HepG2 (cell line): ENCODE measurements around the gene PAN2. TPM values are rescaled to one million over a fixed set of nuclear protein-coding genes. Genes with fewer than 3 reads are reported as not detected.

ENCODE experiments used
- ATRX ChIP-seq: sonication (generic); formaldehyde crosslinking; IDR thresholded peaks from 2 replicates; pipeline ENCODE4 v1.4.0; 2020; ENCODE audit warnings: missing genetic modification reagents, borderline replicate concordance
- BHLHE40 ChIP-seq: IDR thresholded peaks from 2 replicates; pipeline ENCODE4 v1.6.1; 2011; ENCODE audit warnings: low read length, improper control_type of control experiment
- CCDC6 ChIP-seq: sonication (generic); formaldehyde crosslinking; IDR thresholded peaks from 2 replicates; pipeline ENCODE4 v1.8.1; 2022; ENCODE audit warnings: mild to moderate bottlenecking, missing genetic modification reagents, moderate library complexity
- DR1 ChIP-seq: sonication (generic); formaldehyde crosslinking; IDR thresholded peaks from 2 replicates; pipeline ENCODE4 v1.8.0; 2021; ENCODE audit warnings: mild to moderate bottlenecking, missing genetic modification reagents, inconsistent platforms
- EEA1 ChIP-seq: sonication (generic); formaldehyde crosslinking; IDR thresholded peaks from 2 replicates; pipeline ENCODE4 v1.5.1; 2020; ENCODE audit warnings: mild to moderate bottlenecking, missing genetic modification reagents, borderline replicate concordance
- ESRRA ChIP-seq: sonication (generic); formaldehyde crosslinking; IDR thresholded peaks from 2 replicates; pipeline ENCODE4 v1.5.1; 2020; ENCODE audit warnings: mild to moderate bottlenecking, low read depth, missing genetic modification reagents
- GMEB1 ChIP-seq: sonication (generic); formaldehyde crosslinking; IDR thresholded peaks from 2 replicates; pipeline ENCODE4 v1.5.1; 2020; ENCODE audit warnings: missing genetic modification reagents, mild to moderate bottlenecking, borderline replicate concordance
- HNRNPK ChIP-seq: fragments of 200-400 bp; formaldehyde crosslinking; IDR thresholded peaks from 2 replicates; pipeline ENCODE4 v1.6.1; 2018; ENCODE audit warnings: low read length, low read depth, moderate library complexity, mild to moderate bottlenecking; ENCODE audit not compliant: poor library complexity, severe bottlenecking
- JARID2 ChIP-seq: sonication (generic); formaldehyde crosslinking; IDR thresholded peaks from 2 replicates; pipeline ENCODE4 v1.8.1; 2023; ENCODE audit warnings: missing genetic modification reagents, inconsistent platforms; ENCODE audit not compliant: insufficient replicate concordance
- KAT2B ChIP-seq: fragments of 150-350 bp; IDR thresholded peaks from 2 replicates; pipeline ENCODE4 v1.6.1; 2014; ENCODE audit warnings: low read depth, low read length, borderline replicate concordance
- MED13 ChIP-seq: sonication (generic); formaldehyde crosslinking; IDR thresholded peaks from 2 replicates; pipeline ENCODE4 v1.5.0; 2020; ENCODE audit warnings: missing genetic modification reagents
- MEIS2 ChIP-seq: sonication (generic); formaldehyde crosslinking; IDR thresholded peaks from 2 replicates; pipeline ENCODE4 v1.9.0; 2021; ENCODE audit warnings: mild to moderate bottlenecking, missing genetic modification reagents
- MLLT10 ChIP-seq: sonication (generic); formaldehyde crosslinking; IDR thresholded peaks from 2 replicates; pipeline ENCODE4 v1.4.0; 2020; ENCODE audit warnings: missing genetic modification reagents
- NFYB ChIP-seq: sonication (generic); formaldehyde crosslinking; IDR thresholded peaks from 2 replicates; pipeline ENCODE4 v1.4.0; 2020; ENCODE audit warnings: missing genetic modification reagents
- ONECUT2 ChIP-seq: sonication (generic); formaldehyde crosslinking; IDR thresholded peaks from 2 replicates; pipeline ENCODE4 v1.4.0; 2020; ENCODE audit warnings: missing genetic modification reagents
- PHF20 ChIP-seq: sonication (generic); formaldehyde crosslinking; IDR thresholded peaks from 2 replicates; pipeline ENCODE4 v1.5.0; 2020; ENCODE audit warnings: mild to moderate bottlenecking, missing genetic modification reagents
- PHF5A ChIP-seq: IDR thresholded peaks from one replicate; pipeline ENCODE4 v1.6.1; 2018; ENCODE audit warnings: low read depth, missing genetic modification reagents; ENCODE audit not compliant: unreplicated experiment
- REL ChIP-seq: sonication (generic); formaldehyde crosslinking; conservative IDR thresholded peaks from 2 replicates; pipeline ENCODE4 v1.8.0; 2022; ENCODE audit warnings: mild to moderate bottlenecking, missing genetic modification reagents, moderate library complexity
- RFXAP ChIP-seq: sonication (generic); formaldehyde crosslinking; IDR thresholded peaks from 2 replicates; pipeline ENCODE4 v1.4.0; 2020; ENCODE audit warnings: missing genetic modification reagents, borderline replicate concordance
- SIN3A ChIP-seq: IDR thresholded peaks from 2 replicates; pipeline ENCODE4 v1.6.1; 2011; ENCODE audit warnings: low read depth, mild to moderate bottlenecking, control low read depth, low read length, borderline replicate concordance
- TARDBP ChIP-seq: sonication (generic); formaldehyde crosslinking; IDR thresholded peaks from 2 replicates; pipeline ENCODE4 v1.8.0; 2022; ENCODE audit warnings: mild to moderate bottlenecking, missing genetic modification reagents
- ZFYVE20 ChIP-seq: sonication (generic); formaldehyde crosslinking; IDR thresholded peaks from 2 replicates; pipeline ENCODE4 v1.8.0; 2023; ENCODE audit warnings: low read depth, mild to moderate bottlenecking, moderate library complexity, missing genetic modification reagents, borderline replicate concordance
- ZNF121 ChIP-seq: sonication (generic); formaldehyde crosslinking; IDR thresholded peaks from 2 replicates; pipeline ENCODE4 v1.5.0; 2020; ENCODE audit warnings: mild to moderate bottlenecking, missing genetic modification reagents
- ZNF547 ChIP-seq: sonication (generic); formaldehyde crosslinking; IDR thresholded peaks from 2 replicates; pipeline ENCODE4 v1.5.1; 2020; ENCODE audit warnings: mild to moderate bottlenecking, missing genetic modification reagents
- ZNF589 ChIP-seq: sonication (generic); formaldehyde crosslinking; conservative IDR thresholded peaks from 2 replicates; pipeline ENCODE4 v1.8.0; 2022; ENCODE audit warnings: mild to moderate bottlenecking, moderate library complexity, missing genetic modification reagents
- ZNF619 ChIP-seq: sonication (generic); formaldehyde crosslinking; IDR thresholded peaks from 2 replicates; pipeline ENCODE4 v1.4.0; 2020; ENCODE audit warnings: mild to moderate bottlenecking, missing genetic modification reagents
- ZSCAN22 ChIP-seq: sonication (generic); formaldehyde crosslinking; IDR thresholded peaks from 2 replicates; pipeline ENCODE4 v1.4.0; 2020; ENCODE audit warnings: mild to moderate bottlenecking, missing genetic modification reagents
- polyA plus RNA-seq, 8 experiments: library from polyadenylated mRNA; depleted of rRNA in 3 of 8; stranded (reverse) in 7 of 8; unstranded in 1 of 8; fragments of >200 nt; fragmentation: Illumina TruSeq in 4 of 8; extraction: Trizol in 4 of 8; gene quantifications; 2 replicates each; pipeline versions ENCODE4 v1.2.1 to v1.2.3, GENCODE V29; 2011 to 2016; ENCODE audit warnings: low read depth in 4 of 8, missing spikeins in 1 of 8, mixed read lengths in 1 of 8; ENCODE audit not compliant: insufficient read depth in 1 of 8
- total RNA-seq, 5 experiments: library from RNA; depleted of rRNA; stranded (reverse); fragments of >200 nt; fragmentation: Illumina TruSeq; extraction: Trizol; gene quantifications; 2 replicates each; pipeline ENCODE4 v1.2.3, GENCODE V29; 2016; ENCODE audit warnings: low read depth in 1 of 5
- TF ChIP-seq, protein P1 (sequence below): sonication (generic); formaldehyde crosslinking; conservative IDR thresholded peaks from 2 replicates; pipeline ENCODE4 v1.8.0; 2022; ENCODE audit warnings: mild to moderate bottlenecking, moderate library complexity, missing genetic modification reagents

PAN2 gene
- total and polyA plus RNA-seq, 2 of the 13 experiments (the other 11 are each of a cell fraction or from before 2014, with no cell fraction given): 27.2 to 61.1 TPM

- peak; percentile 59; the same call in 1 of the 2 replicates for TF ChIP-seq GMEB1
- TF ChIP-seq, protein P1, sequence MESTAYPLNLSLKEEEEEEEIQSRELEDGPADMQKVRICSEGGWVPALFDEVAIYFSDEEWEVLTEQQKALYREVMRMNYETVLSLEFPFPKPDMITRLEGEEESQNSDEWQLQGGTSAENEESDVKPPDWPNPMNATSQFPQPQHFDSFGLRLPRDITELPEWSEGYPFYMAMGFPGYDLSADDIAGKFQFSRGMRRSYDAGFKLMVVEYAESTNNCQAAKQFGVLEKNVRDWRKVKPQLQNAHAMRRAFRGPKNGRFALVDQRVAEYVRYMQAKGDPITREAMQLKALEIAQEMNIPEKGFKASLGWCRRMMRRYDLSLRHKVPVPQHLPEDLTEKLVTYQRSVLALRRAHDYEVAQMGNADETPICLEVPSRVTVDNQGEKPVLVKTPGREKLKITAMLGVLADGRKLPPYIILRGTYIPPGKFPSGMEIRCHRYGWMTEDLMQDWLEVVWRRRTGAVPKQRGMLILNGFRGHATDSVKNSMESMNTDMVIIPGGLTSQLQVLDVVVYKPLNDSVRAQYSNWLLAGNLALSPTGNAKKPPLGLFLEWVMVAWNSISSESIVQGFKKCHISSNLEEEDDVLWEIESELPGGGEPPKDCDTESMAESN (CRISPR knock-in tag): no peak
- TF ChIP-seq JARID2 (CRISPR knock-in tag): peak; percentile 32
- TF ChIP-seq MEIS2 (CRISPR knock-in tag): peak; percentile 56; the same call in 1 of the 2 replicates
- peak; percentile 65; the same call in 1 of the 2 replicates for TF ChIP-seq ZSCAN22 (CRISPR knock-in tag)
- TF ChIP-seq ZNF589: no peak
- TF ChIP-seq MLLT10 (CRISPR knock-in tag): no peak
- peak; percentile 49 for TF ChIP-seq TARDBP (CRISPR knock-in tag)
- TF ChIP-seq EEA1 (CRISPR knock-in tag): 0 out of 2 replicates have a peak, but pooled peaks have one; percentile 84
- TF ChIP-seq NFYB (CRISPR knock-in tag): peak; percentile 90
- TF ChIP-seq ESRRA (CRISPR knock-in tag): peak; percentile 60
- no peak; the same call in 1 of the 2 replicates for TF ChIP-seq SIN3A
- peak; percentile 87; the same call in 1 of the 2 replicates for TF ChIP-seq ZFYVE20 (CRISPR knock-in tag)
- no peak for TF ChIP-seq BHLHE40
- TF ChIP-seq RFXAP (CRISPR knock-in tag): no peak
- TF ChIP-seq ONECUT2 (CRISPR knock-in tag): no peak
- peak; percentile 84; the same call in 1 of the 2 replicates for TF ChIP-seq ZNF619 (CRISPR knock-in tag)
- TF ChIP-seq REL (CRISPR knock-in tag): no peak
- TF ChIP-seq ZNF547: 0 out of 2 replicates have a peak, but pooled peaks have one; percentile 29
- no peak for TF ChIP-seq MED13 (CRISPR knock-in tag)
- TF ChIP-seq CCDC6: no peak; the same call in 1 of the 2 replicates
- TF ChIP-seq PHF5A: no peak
- TF ChIP-seq DR1: peak; percentile 71
- TF ChIP-seq PHF20: peak; percentile 41; the same call in 1 of the 2 replicates
- no peak for TF ChIP-seq KAT2B
- TF ChIP-seq ZNF121 (CRISPR knock-in tag): no peak
- TF ChIP-seq HNRNPK: peak; percentile 43
- TF ChIP-seq ATRX (CRISPR knock-in tag): no peak
These were observed 33.8 kb downstream of the PAN2 start, which contains the start of gene CS (continued) for GRCh38 chr12:56299853-56300643.
